HCT116 (cell line): ENCODE results near the gene CLEC16A.

Experiments used
- CEBPB ChIP-seq: IDR thresholded peaks from 2 replicates; pipeline ENCODE4 v1.6.1; 2012; ENCODE audit warnings: low read depth
- RAD21 ChIP-seq: IDR thresholded peaks from 2 replicates; pipeline ENCODE4 v1.6.1; 2012; ENCODE audit warnings: low read depth, mild to moderate bottlenecking
- ZNF274 ChIP-seq: fragments of 200-500 bp; sonication (Bioruptor generic); IDR thresholded peaks from 2 replicates; pipeline ENCODE4 v1.6.1; 2014; ENCODE audit warnings: mild to moderate bottlenecking, low read depth, low read length, inconsistent platforms
- TF ChIP-seq, protein P1 (sequence below), 3 experiments: fragments of 200-600 bp in 1 of 3; sonication (generic) in 1 of 3; IDR thresholded peaks in 2 of 3; conservative IDR thresholded peaks in 1 of 3; 2 replicates each; pipeline ENCODE4 v1.5.1; 2012 to 2017; ENCODE audit warnings: low read depth in 2 of 3, low read length in 2 of 3, antibody characterized with exemption in 1 of 3, borderline replicate concordance in 1 of 3, control low read depth in 1 of 3, mild to moderate bottlenecking in 1 of 3, mixed read lengths in 1 of 3, mixed run types in 1 of 3, moderate library complexity in 1 of 3; ENCODE audit not compliant: insufficient read depth in 1 of 3

DNA sequence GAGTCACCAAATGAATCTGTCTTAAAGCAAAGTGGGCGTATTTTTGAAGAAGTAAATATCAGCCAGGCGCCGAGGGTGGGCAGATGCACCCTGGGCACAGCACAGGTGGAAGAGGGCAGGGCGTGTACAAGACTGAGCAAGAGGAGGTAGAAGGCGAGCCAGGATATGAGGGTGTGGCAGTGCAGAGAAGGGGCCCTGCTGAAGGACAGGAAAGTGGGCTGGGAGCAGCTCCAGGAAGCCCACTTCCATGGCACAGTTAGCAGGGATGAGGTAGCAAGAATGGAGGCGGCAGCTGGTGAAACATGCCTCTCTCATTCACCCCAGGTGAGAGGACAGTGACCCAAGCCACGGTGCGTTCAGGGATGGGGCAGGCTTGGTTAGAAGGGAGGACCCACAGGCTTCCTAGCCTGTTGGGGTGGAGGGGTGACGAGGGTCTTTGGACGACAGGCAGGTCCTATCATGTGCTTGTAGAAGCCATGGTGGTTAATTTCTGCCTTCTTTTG is 149.3 kb downstream of the CLEC16A start:
- TF ChIP-seq, protein P1, sequence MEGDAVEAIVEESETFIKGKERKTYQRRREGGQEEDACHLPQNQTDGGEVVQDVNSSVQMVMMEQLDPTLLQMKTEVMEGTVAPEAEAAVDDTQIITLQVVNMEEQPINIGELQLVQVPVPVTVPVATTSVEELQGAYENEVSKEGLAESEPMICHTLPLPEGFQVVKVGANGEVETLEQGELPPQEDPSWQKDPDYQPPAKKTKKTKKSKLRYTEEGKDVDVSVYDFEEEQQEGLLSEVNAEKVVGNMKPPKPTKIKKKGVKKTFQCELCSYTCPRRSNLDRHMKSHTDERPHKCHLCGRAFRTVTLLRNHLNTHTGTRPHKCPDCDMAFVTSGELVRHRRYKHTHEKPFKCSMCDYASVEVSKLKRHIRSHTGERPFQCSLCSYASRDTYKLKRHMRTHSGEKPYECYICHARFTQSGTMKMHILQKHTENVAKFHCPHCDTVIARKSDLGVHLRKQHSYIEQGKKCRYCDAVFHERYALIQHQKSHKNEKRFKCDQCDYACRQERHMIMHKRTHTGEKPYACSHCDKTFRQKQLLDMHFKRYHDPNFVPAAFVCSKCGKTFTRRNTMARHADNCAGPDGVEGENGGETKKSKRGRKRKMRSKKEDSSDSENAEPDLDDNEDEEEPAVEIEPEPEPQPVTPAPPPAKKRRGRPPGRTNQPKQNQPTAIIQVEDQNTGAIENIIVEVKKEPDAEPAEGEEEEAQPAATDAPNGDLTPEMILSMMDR (IDR thresholded peaks at IDR 0.05 in 2 of 3, conservative IDR thresholded peaks at IDR 0.05 in 1 of 3; ENCODE audit: borderline replicate concordance in 1 of 3, insufficient read depth in 1 of 3, low read depth in 2 of 3, low read length in 2 of 3), result no peak
- no peak for TF ChIP-seq RAD21
- no peak for TF ChIP-seq ZNF274
- no peak for TF ChIP-seq CEBPB
